Erythroblast (primary cell): ENCODE results near the gene INTS2.
"Not testable (repeated sequence)": the region's sequence is repeated elsewhere in the genome, so short reads cannot be mapped to it uniquely, and the experiment has no call there.

Experiments
- GATA1 ChIP-seq: IDR thresholded peaks from 2 replicates; pipeline ENCODE4 v1.6.1; 2011; ENCODE audit warnings: low read depth, mild to moderate bottlenecking, control low read depth, low read length, moderate library complexity
- POLR2A ChIP-seq: IDR thresholded peaks from 2 replicates; pipeline ENCODE4 v1.6.1; 2011; ENCODE audit warnings: mild to moderate bottlenecking, low read length

DNA sequence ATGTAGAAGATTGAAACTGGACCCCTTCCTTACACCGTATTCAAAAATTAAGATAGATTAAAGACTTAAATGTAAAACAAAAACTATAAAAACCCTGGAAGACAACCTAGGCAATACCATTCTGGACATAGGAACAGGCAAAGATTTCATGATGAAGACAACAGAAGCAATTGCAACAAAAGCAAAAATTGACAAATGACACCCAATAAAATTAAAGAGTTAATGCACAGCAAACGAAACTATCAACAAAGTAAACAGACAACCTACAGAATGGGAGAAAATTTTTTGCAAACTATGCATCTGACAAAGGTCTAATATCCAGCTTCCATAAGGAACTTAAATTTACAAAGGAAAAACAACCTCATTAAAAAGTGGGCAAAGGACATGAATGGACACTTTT, 101.6 kb downstream of the INTS2 start:
- not testable (repeated sequence) for TF ChIP-seq POLR2A, GATA1
